Cortex of kidney (tissue), 1 donor: ENCODE results near the gene CELF4.
"Not testable (repeated sequence)": the region's sequence is repeated elsewhere in the genome, so short reads cannot be mapped to it uniquely, and the experiment has no call there.

Source experiments
- DNase-seq: peaks from one replicate; lab custom pipeline; 2025; lab: John Stamatoyannopoulos, UW

CELF4 gene

DNA sequence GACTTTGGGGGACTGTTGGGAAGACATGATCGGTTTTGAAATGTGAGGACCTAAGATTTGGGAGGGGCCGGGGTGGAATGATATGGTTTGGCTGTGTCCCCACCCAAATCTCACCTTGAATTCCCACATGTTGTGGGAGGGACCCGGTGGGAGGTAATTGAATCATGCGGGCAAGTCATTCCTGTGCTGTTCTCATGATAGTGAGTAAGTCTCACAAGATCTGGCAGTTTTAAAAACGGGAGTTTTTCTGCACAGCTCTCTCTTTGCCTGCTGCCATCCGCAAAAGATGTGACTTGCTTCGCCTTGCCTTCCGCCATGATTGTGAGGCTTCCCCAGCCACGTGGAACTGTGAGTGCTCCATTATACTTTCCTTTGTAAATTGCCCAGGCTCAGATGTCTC, 207.5 kb downstream of the CELF4 start:
- not testable (repeated sequence) for DNase-seq

DNA sequence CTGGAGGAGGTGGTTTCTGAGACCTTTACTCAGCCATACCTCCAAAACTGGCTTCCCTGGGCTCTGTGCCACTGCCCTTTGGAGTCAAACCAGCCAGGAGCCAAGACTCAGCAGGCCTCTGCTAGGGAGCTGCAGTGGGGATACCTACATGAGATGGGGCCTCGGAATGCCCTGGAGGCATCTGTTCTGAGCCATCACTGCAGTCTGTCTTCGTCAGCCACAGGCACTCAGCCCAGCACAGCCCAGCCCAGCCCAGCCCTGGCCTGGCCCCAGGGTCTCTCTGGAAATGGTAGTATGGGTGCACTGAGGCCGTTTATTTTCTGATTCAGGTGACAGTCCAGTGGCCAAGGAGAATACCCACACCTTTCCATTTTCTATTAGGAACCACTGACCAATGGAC, 209.8 kb downstream of the CELF4 start:
- DNase-seq = no peak

DNA sequence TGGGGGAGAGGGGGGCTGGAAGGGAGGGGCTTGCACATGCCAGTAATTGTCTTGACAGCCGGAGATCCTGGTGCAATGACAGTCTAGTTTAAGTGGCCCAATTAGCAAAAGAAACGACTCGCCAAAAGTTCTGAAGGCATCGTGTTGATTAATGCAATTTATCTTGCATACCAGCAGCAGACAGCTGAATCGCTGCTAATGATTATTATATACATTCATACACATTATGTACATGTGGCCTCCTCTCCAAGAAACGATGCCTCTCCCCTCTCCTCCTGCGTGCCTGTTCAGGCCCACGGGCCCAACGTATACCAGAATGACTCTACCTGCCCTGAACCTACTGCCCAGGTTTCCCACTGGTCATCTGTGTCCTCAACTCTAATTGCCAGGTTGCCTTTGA, 214.5 kb downstream of the CELF4 start:
- no peak for DNase-seq

DNA sequence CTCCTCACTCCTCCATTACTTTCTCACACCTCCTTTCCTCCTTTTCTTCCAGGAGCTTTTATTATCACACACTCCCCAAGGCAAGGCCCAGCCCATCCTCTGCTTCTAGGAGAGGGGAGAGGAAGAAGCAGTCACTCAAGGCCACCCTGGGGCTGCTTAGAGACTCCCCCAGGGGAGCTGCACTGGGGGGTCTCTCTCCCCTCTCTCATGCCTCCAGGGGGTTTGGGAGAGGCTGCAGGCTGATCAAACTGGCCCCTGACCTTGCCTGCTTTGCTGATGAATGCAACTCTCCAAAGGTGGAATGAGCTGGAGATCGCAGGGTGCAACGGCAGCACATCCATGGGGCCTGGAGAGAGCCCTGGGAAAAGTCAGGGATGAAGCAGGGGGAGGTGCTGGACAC, 216.9 kb downstream of the CELF4 start:
- no peak for DNase-seq

DNA sequence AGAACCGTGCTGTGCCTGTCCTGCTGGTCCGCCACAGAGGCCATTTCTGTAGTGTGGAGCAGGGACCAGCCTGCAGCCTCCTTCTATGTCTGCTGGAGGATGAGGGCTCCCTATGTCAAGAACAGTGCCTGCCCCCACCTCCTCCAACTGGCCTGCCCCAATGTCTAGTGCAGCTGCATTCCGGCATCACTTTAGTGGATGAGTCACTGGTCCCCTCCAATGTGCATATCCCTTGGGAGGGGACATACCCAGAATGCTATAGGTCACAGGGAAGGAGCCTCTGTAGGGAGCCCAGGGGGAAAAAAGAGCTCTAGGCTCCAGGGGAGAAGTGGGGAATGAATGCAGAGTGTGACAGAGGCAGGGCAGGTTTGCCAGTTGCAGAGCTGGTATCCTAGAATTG, 219.6 kb downstream of the CELF4 start:
- no peak for DNase-seq

DNA sequence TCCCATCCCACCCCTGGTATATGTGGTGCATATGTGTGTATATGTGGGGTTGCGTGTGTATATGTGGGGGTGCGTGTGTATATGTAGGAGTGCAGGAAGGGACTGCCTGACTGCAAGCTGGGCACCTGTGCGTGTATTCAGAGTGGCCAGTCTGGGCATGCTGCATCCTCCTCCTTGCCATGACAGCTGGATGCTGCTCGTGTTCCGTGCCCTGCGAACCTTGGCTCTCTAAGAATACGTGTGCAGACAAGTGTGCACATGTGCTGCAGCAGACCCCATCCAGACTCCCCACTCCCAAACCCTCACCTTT, 222.1 kb downstream of the CELF4 start:
- DNase-seq = no peak

DNA sequence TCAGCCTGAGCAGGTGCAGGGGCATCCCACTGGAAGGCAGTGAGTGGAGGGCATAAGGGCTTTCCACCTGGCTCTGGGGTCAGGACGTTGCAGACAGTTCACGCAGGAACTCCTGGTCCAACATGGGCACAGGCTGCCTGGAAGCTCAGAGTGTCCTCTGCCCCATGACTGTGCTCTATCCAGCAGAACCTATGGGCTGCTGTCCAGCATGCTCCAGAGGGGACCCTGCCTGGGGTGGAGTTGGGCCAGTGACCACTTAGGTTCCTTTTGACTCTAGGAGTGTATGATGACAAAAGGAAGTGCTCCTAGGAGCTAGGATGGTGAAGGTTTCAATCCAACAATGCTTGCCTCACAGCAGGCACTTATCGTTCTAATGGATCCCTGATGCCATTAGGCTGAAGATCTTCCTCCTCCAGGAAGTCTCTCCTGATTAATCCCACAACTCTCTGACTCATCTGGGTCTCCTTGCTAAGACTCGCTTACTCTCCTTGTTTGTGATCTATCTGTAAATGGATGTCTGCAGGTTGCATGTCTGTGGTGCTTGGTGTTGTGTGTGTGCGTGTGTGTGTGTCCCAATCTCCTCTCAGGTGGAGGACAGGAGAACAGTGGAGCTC, 224.0 kb downstream of the CELF4 start:
- DNase-seq = no peak

DNA sequence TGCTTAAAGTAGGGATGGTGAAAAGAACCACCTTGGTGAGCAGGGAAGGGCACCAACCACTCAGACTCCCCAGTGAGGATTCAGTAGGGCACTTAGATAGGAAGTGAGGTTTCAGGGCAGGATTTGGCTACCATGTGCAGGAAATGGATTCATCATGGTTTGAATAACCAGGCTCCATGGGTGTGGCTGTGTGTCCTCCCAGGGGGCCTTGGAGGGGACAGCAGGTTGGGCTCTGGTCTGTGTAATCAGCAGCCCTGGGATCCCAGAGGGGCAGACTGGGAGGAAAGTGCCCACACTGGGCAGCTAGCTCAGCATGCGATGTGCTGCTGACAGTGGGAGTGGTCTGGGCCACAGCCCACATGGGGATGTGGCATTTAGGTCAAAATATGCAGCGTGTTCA, 224.6 kb downstream of the CELF4 start:
- DNase-seq = no peak

DNA sequence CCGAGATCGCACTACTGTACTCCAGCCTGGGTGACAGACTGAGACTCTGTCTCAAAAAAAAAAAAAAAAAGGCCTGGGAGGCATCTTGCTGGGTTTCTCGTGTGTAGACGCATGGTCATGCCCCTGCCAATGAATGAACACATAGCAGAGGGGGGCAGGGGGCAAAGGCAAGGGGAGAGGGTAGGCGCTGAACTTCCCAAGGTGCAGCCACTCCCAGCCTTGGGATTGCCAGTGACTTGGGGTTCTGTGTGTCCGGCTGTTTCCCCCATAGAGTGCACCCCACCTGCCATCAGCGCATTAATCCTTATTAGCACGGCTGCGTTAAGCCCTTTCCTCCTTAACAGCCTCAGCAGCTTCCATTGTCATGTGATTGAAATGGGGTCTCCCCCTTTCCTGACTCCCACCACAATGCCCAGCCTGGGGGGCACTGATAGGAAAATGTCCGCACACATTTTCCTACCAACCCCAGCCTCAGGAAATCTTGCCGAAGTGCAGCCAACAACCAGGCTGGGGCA, 225.8 kb downstream of the CELF4 start:
- no peak for DNase-seq

DNA sequence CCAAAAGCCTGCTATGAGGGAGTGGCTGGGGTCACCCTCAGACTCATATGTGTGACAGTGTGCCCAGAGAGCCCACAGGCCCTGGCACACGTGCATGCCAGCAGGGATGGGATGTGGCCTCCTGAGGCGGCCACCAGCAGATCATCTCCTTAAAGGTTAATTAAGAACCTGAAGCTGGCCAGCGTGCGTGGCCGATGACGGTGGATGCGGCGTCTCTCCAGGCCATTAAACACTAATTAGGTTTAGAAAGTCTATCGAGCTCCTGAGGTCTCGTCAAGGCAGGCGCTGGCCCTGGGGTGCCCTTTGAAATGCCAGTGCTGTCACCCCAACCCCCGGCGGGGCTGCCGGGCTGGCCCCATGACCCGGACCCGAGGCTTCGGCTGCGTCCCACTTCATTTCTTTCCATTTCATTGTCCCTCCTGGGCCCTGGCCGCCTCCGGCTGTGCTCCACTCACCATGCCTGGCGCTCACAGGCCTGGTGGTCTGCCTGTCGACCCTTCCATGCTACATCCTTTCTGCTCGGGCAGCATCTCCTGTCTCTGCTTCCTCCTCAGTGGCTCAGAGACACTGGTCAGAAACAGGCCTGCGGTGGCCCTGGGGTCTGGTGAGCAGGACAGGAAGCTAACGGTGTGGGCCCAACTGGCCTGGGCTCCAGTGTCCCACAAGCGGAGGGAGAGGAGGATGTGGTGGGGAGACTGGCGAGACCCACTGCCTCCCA, 228.9 kb downstream of the CELF4 start:
- DNase-seq = no peak

DNA sequence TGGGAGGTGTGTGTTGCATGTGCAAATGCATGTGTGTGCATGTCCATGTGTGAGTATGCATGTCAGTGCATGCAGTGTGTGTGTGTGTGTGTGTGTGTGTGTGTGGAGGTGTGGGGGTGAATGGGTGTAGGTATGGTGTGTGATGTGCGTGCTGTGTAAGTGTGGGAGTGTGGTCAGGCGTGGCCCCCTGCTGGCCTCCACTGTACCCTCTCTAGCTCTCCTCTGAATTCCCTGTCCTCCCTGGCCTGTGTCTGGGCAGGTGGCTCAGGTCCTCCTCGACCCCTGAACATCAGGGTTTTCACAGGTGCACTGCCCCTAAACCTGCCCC, 230.2 kb downstream of the CELF4 start:
- no peak for DNase-seq

DNA sequence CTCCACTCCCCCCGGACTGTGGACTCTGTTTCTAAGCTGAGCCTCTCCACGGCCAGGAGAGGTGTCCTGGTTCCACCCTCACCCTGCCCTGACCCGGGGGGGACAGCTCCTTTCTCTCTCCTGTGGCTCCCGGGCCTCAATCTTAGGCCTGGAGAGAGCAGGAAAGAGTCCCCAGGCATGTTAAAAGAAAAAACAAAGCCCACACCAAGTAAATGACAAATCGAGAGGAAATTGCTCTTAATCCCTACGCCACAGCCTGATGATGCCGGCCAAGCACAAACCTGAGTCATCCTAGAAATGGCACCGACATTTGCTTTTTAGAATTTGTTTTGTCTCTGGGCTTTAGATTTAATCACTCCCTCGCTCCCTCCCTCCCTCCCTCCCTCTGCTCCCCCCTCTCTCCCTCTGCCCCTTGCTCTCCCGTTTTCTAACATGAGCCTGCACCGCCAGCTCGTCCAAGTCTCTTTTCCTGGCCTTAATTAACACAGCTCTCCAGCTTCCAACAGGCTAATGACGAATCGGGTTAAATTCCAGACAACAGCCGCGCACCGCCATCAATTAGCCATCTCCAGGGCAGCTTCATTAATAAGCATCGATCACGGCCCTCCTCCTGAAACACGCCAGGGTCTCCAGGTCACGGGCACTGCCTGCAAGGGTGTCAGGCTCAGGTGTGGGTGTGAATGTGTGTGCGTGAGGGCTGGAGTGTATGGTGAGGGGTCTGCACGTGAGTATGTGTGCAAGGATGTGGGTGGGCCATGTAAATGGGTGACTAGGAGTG, 230.8 kb downstream of the CELF4 start:
- DNase-seq = no peak

DNA sequence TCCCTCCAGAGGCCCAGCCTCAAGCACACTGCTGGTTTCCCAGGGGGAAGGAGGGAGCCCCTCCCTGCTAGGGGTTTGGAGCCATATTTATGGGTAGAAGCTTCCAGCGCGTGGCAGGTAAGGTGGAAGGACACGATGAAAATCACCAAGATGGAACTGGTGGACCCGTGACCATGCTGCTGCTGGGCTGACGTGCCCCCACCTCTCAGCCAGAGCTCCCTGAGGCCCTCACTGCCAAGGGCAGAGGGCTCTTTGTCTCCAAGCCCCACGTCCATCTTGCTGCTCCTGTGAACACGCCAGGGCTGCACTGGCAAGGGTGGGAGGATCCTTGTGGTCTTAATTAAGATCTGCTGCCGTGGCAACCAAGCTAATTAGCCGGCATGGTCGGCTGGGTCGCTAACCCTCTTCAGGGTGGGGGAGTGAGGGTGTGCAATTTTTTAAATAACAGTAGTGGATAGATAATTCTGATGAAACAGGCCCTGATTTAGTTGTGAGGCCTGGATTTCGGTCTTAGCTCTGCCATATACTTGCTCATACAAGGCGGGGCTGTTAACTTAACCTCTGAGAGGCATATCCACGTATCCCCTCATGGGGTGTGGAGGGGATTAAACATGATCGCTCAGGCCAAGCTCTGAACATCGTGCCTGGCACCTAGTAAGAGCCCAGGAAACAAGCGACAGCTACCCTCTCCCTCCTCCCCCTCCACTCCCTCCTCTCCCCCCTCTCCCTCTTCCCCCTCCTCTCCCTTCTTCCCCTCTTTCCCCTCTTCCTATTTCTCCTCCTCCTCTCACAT, 232.8 kb downstream of the CELF4 start:
- no peak for DNase-seq

DNA sequence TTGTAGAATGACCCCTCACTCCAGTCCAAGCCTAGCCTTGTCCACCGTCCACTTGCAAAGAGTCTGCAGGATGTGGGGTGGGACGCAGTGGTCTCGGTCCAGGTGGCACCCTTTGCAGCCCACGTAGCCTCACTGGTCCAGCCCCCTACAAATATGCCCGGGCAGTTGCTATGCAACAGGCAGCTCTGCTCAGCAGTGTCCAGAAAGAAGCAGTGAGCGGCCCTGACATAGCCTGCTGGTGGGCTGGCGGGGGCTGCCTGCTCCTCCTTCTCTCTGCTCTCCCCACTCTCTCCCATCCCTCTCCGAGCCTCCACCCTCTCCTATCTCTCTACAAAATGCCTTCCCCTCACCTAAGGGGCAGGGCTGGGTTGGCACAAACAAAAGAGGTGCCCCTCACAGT, 233.4 kb downstream of the CELF4 start:
- no peak for DNase-seq

DNA sequence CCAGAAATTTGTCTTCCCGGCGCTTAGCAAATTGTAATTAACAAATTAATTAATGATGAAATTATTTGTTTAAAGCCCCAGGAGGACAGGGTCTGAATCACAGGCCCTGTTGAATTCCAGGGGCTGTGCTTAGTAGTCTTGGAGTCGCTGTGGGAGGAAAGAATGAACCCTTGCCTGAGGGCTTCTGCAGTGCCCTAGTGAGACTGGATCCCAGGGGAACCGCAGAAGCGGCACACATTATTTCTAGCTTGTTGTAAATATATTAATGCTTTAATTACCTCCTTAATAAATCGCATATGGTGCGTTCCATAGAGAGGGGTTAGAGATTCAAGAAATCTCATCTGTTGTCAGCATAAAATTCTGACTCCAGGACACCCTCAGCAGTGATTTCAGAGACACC, 235.4 kb downstream of the CELF4 start:
- no peak for DNase-seq

DNA sequence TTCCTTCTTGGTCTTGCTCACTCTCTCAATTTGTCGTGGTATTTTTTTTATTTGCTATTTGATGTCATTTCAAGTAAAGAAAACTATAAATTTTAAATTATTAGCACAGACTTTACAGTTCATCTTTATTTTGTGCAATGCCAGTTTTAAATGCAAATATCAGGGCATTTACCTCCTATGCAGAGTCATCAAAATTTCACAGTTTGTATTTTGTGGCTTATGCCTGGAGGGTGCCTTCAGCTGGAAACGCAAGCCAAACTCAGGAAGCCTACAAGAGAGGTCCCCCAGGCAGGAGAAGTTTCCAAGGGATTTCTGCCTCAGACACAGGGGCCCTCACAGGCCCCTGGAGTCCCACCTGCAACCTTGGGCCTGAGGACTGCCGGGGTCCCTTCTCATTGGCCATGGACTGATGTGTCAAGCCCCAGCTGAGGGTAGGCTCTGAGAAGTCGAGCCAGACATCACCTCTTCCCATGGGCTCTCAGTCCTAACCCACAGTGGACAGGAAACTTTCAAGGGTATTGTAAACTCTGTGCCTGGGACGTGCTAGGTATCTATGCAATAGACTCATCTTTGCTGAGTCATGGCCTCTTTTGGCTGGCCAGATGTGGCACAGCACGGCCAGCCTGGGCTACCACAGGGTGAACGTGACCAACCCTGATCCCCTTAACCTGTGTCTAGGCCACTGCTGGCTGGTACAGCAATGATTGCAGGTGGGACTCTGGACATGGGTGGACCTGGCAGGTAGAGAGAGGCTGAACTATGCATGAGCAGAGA, 236.5 kb downstream of the CELF4 start:
- no peak for DNase-seq

DNA sequence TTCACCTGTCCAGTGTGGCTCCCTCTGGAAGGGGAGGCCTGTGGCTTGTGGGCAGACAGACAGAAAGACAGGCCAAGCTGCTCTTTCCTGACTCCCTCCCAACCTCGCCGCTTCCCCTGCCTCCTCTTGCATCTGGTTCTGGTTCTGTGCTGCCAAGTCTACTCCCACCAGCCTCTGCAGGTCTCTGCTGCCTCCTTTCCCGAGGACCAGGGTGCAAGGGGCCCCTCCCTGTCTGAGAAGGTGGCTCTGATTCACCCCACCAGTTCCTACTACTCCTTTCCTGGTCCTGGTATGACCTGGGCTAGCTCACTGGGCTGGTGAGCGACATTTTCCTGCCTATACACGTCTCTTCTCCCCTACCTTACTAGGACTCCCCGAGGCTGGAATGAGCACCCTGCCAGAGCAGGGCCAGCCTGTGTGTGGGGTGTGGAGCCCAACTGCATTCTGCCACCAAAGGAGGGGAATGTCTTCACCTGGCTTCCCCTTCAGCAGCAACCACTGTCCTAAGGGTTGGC, 238.5 kb downstream of the CELF4 start:
- no peak for DNase-seq

DNA sequence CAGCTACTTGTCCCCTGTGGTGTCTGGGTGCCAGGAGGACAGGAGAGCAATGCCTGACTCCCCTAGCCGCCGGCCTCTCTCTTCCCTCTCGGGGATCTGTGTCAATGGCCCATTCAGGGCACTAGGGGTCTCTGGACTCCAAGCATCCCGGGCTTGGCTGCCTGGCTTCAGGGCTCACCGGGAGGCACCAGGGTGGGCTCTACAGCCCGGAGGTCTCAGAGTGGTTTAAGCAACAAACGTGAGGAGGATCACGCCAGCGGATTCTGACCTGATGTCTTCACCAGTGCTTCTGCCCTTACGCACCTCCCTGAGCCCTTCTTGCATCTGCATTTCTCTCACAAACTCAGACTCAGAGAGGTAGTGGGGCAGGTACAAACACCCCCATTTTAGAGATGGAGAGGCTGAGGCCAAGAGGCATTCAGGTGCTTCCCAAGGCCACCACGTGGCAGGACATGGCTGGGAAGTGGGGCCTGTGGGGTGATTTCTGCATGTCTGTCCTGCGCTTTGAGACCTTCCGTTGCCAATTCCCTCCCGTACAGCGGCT, 243.0 kb downstream of the CELF4 start:
- DNase-seq = no peak

DNA sequence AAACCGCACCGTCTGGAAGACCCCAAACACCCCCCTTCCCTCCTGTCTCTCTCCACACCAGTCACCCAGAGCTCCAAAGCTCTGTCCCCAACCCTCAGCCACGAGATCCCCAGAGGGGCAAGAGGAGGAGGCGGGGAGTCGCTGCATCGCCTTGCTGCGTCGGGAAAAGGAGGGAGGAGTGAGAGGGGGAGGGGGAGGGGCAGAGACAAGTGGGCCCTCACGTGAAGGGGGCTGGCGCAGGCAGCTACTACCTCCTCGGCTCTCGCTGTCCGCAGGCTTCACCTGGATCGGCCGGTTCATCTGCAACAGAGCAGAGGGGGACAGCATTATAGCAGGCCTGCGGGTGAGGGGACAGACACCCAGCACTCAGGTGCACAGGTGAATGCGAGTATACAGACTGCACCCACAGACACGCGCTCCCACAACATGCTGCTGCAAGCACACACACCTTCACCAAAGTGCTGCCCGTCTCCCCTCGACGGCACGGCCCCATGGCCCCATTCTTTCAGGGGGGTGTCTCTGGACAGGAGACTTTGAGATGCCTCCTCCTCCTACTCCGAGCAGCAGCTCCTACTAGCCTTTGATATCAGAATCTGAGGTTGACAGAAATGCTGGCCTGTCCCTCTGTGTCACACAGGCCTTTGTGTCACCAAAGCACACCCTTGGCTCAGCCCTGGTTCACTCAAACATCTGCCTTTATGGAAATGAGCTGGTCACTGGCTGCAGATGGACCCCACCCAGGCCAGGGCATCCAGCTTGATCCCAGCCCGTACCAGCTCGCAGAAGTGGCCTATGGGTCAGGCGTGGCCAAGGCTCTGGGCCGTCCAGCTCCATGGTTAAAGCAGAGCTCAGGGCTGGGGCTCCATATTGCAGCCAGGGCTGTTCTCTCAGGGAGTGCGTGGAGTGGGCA, 243.8 kb downstream of the CELF4 start:
- no peak for DNase-seq

DNA sequence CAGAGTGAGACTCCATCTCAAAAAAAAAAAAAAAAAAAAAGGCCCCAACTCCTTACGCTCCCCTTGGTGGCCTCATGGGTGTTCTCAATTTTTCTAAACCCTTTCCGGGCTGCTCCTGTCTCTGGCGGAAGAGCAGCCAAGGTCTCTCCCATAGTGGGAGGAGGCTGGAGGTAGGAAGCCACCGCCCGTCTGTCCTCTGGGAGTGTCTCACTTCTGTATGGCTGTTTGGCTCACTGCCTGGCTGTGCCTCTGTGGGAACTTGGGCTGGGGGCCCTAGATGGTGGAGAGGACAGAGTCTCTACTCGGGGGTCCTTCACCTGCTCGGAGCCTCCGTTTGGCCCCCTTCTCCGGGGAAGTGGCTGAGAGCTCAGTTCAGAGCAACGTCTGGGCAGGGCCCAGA, 245.3 kb downstream of the CELF4 start:
- DNase-seq = no peak
